ENCODE results near the gene FXYD4. TPM values are rescaled to one million over a fixed set of nuclear protein-coding genes. Genes with fewer than 3 reads are reported as not detected.

The FXYD4 gene
- total and polyA plus RNA-seq, 11 donors = 0.14 TPM; not detected in 10

DNA sequence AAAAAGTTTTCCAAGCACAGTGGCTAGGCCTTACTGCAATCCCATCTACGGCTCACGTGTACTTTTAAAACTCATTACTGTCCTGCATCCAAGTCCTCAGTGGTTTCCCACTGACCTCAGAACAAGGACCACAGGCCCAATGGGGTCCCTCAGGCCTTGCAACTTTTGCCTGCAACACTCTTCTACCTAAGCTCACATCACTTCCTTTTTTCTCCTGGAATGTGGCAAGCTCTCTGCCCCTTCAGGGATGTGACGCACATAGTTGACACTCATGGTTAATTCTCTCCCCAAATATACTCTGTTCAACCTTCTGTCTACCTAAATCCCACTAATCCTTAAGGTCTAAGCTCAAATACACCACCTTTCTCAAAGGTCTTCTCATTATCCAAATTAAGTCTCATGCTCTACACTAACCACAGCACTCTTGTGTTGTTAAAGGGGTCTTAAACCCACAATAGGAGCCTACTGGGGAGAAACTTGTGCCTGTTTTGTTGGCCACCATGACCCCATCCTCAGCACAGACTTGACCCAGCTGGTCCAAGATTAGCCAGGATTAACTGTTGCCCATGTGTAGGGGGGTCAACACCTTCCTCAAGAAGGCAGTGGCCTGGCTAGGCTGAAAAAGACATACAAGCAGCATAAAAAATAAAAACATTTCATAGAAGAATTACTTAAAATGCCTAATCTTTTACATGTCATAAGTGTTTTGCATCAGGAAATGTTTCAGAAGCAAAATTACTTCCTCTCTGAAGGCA lies 22.3 kb downstream of the FXYD4 start:
- peaks cover 0 to 80% (median 41%) of the 10 kb centered on the region in 12 donors for H3K4me1 ChIP-seq
- H3K27me3 ChIP-seq = no peaks in the 10 kb centered on the region
- ATAC-seq (no peak), DNase-seq (no peak)
- WGBS, 4 donors = 83 to 88% (median 84%) methylated on average over 3 of the region's 3 CpGs
- peaks cover 0 to 71% (median 59%) of the 10 kb centered on the region in 9 donors for H3K36me3 ChIP-seq
- H3K4me3 ChIP-seq = no peak overlapping the region
- no peak for TF ChIP-seq POLR2A (IDR thresholded peaks at IDR 0.05)
- TF ChIP-seq, protein P1, sequence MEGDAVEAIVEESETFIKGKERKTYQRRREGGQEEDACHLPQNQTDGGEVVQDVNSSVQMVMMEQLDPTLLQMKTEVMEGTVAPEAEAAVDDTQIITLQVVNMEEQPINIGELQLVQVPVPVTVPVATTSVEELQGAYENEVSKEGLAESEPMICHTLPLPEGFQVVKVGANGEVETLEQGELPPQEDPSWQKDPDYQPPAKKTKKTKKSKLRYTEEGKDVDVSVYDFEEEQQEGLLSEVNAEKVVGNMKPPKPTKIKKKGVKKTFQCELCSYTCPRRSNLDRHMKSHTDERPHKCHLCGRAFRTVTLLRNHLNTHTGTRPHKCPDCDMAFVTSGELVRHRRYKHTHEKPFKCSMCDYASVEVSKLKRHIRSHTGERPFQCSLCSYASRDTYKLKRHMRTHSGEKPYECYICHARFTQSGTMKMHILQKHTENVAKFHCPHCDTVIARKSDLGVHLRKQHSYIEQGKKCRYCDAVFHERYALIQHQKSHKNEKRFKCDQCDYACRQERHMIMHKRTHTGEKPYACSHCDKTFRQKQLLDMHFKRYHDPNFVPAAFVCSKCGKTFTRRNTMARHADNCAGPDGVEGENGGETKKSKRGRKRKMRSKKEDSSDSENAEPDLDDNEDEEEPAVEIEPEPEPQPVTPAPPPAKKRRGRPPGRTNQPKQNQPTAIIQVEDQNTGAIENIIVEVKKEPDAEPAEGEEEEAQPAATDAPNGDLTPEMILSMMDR (IDR thresholded peaks at IDR 0.05) = no peak
- no peaks in the 10 kb centered on the region for H3K9me3 ChIP-seq
- intact Hi-C loops (cut with DNase I) = no loop called here
- peak overlapping the region in 1 of 12 donors; percentile 99 for H3K27ac ChIP-seq

DNA sequence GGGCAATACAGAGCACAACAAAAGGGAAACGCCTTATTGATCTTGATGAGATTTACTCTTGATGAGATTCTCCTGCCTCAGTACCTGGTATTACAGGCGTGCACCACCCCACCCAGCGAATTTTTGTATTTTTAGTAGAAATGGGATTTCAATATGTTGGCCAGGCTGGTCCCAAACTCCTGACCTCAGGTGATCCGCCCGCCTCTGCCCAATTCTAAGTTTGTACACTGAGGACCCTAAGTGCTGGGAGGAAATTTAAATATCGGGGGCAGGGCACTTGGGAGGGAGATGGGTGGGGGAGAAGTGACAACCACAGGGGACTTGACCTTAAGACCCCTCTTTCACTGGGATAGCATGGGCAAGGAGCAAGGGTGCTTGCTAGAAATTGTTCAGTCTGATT lies 23.4 kb downstream of the FXYD4 start:
- Histone ChIP-seq H3K4me1 (peaks cover 0 to 83% (median 47%) of the 10 kb centered on the region in 12 donors), H3K4me3 (peak overlapping the region in 2 of 12 donors; percentile 69 to 76), H3K9me3 (no peaks in the 10 kb centered on the region), H3K27me3 (no peaks in the 10 kb centered on the region), H3K36me3 (peaks cover 0 to 71% (median 54%) of the 10 kb centered on the region in 9 donors), H3K27ac (peak overlapping the region in 2 of 12 donors; percentile 99)
- intact Hi-C loops (cut with DNase I) = loop anchor here in 4 of 10 donors (5.0 kb wide), 1 partner anchor 42 kb away; the partner anchor contains the start of gene ZNF487 (in 4 of the 4)
- TF ChIP-seq POLR2A (IDR thresholded peaks at IDR 0.05) = no peak
- TF ChIP-seq, protein P1 (IDR thresholded peaks at IDR 0.05) = no peak
- no peak for DNase-seq
- 86 to 87% (median 86%) methylated on average over 6 of the region's 6 CpGs for WGBS, 4 donors
- ATAC-seq = no peak

DNA sequence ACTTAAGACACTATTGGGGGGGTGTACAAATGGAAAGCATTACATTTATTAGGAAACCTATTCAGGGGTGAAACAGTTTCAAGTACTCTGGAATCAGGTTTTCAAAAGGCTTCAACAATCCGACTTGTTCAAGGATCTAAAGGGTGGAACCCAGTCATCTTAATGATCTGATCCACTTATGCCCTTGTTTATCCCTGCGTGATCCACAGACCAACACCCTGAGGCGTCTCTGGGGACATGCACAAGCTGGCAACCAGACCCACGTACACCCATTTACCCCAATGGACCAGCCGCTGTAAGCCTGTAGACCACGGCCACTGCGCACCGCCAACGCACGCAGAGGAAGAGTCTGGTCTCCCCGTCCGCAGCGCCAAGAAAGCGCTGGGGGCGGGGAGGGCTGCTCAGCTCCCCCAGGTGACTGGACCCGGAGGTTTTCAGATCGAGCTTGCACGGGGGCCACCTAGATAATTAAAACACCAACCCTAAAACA lies 24.2 kb downstream of the FXYD4 start:
- Histone ChIP-seq H3K27ac (peak overlapping the region in 11 of 12 donors; percentile 90 to 99 (median 97)), H3K27me3 (no peaks in the 10 kb centered on the region), H3K9me3 (no peaks in the 10 kb centered on the region), H3K4me1 (peaks cover 0 to 83% (median 41%) of the 10 kb centered on the region in 12 donors), H3K36me3 (peaks cover 0 to 71% (median 49%) of the 10 kb centered on the region in 9 donors), H3K4me3 (peak overlapping the region in 11 of 12 donors; percentile 35 to 90 (median 75))
- no peak for TF ChIP-seq POLR2A (IDR thresholded peaks at IDR 0.05)
- TF ChIP-seq, protein P1 (IDR thresholded peaks at IDR 0.05) = no peak
- ATAC-seq (peak in 1 of 4 donors; percentile 16), DNase-seq (peak in 1 of 5 donors; percentile 18)
- 3 to 16% (median 7%) methylated on average over 5 to 18 of the region's 18 CpGs for WGBS, 4 donors
- intact Hi-C loops (cut with DNase I) = loop anchor here in 6 of 10 donors (2.0 to 5.0 kb wide), 3 partner anchors 25 to 42 kb away; partner anchors contain the start of gene ZNF487 (in 6 of the 6)
